T-helper 2 cell treated with Interferon-gamma antibody and Interleukin-4, amounts not matched to agents 5 μg/mL and 100 μg/mL, for 36 hours (primary cell): ENCODE results near the gene RPL39L.

ENCODE experiments used
- DNase-seq: peaks from one replicate; pipeline ENCODE4 v3.0.0; 2021; ENCODE audit warnings: low spot score
- H3K27ac Mint-ChIP-seq: one replicate; pipeline ENCODE4 v1.8.0; 2021; ENCODE audit warnings: mild to moderate bottlenecking, mixed read lengths
- H3K27me3 Mint-ChIP-seq: one replicate; pipeline ENCODE4 v1.8.0; 2021; ENCODE audit warnings: low read depth, mixed read lengths
- H3K36me3 Mint-ChIP-seq: one replicate; pipeline ENCODE4 v1.8.0; 2021; ENCODE audit warnings: low read depth, mixed read lengths
- H3K4me1 Mint-ChIP-seq: one replicate; pipeline ENCODE4 v1.8.0; 2021; ENCODE audit warnings: low read depth, mixed read lengths
- H3K4me3 Mint-ChIP-seq: one replicate; pipeline ENCODE4 v1.8.0; 2022; ENCODE audit warnings: mild to moderate bottlenecking, moderate library complexity, mixed read lengths
- H3K9me3 Mint-ChIP-seq: one replicate; pipeline ENCODE4 v1.8.0; 2021; ENCODE audit warnings: mixed read lengths

The RPL39L gene

GRCh38 chr3:187077085-187077484, 62.2 kb downstream of the RPL39L start:
- Mint-ChIP-seq H3K36me3 (peaks cover 56% of the 10 kb centered on the region), H3K4me1 (no peaks in the 10 kb centered on the region), H3K9me3 (no peaks in the 10 kb centered on the region), H3K27me3 (no peaks in the 10 kb centered on the region), H3K4me3 (no peak overlapping the region), H3K27ac (no peak overlapping the region)
- DNase-seq: no peak

- H3K27me3 Mint-ChIP-seq: no peaks in the 10 kb centered on the region
- peaks cover 56% of the 10 kb centered on the region for H3K36me3 Mint-ChIP-seq
- no peaks in the 10 kb centered on the region for H3K9me3 Mint-ChIP-seq
- no peak overlapping the region for H3K27ac Mint-ChIP-seq
- no peak overlapping the region for H3K4me3 Mint-ChIP-seq
- no peaks in the 10 kb centered on the region for H3K4me1 Mint-ChIP-seq
- DNase-seq: no peak
These were observed 63.0 kb downstream of the RPL39L start for GRCh38 chr3:187076297-187076696.

- no peaks in the 10 kb centered on the region for H3K27me3 Mint-ChIP-seq
- no peak overlapping the region for H3K4me3 Mint-ChIP-seq
- no peak for DNase-seq
- H3K9me3 Mint-ChIP-seq: no peaks in the 10 kb centered on the region
- H3K36me3 Mint-ChIP-seq: peaks cover 63% of the 10 kb centered on the region
- H3K27ac Mint-ChIP-seq: no peak overlapping the region
- peaks cover under 1% of the 10 kb centered on the region for H3K4me1 Mint-ChIP-seq
These were observed 64.5 kb downstream of the RPL39L start for GRCh38 chr3:187074846-187075245.

- Mint-ChIP-seq H3K27ac (no peak overlapping the region), H3K4me1 (peaks cover 3% of the 10 kb centered on the region), H3K9me3 (no peaks in the 10 kb centered on the region)
These were observed 65.7 kb downstream of the RPL39L start for GRCh38 chr3:187073581-187074098.

GRCh38 chr3:187072511-187072910, 66.8 kb downstream of the RPL39L start:
- H3K9me3 Mint-ChIP-seq: no peaks in the 10 kb centered on the region
- H3K27me3 Mint-ChIP-seq: no peaks in the 10 kb centered on the region
- H3K27ac Mint-ChIP-seq: no peak overlapping the region
- H3K4me1 Mint-ChIP-seq: peaks cover 6% of the 10 kb centered on the region
- DNase-seq: no peak
- peaks cover 67% of the 10 kb centered on the region for H3K36me3 Mint-ChIP-seq
- no peak overlapping the region for H3K4me3 Mint-ChIP-seq

More at GRCh38 chr3:187073581-187074098, 65.7 kb downstream of the RPL39L start:
- Mint-ChIP-seq H3K27me3 (no peaks in the 10 kb centered on the region), H3K4me3 (no peak overlapping the region), H3K36me3 (peaks cover 68% of the 10 kb centered on the region)
- no peak for DNase-seq

GRCh38 chr3:187072102-187072501, 67.2 kb downstream of the RPL39L start:
- Mint-ChIP-seq H3K36me3 (peaks cover 68% of the 10 kb centered on the region), H3K9me3 (no peaks in the 10 kb centered on the region), H3K4me1 (peaks cover 6% of the 10 kb centered on the region), H3K27ac (no peak overlapping the region), H3K4me3 (no peak overlapping the region), H3K27me3 (no peaks in the 10 kb centered on the region)
- DNase-seq: no peak
